K562 (cell line): ENCODE results near the gene FMN1. TPM values are rescaled to one million over a fixed set of nuclear protein-coding genes. Genes with fewer than 3 reads are reported as not detected.

ENCODE experiments used
- ATAC-seq: fragments of 200-7000 bp; cut with Tn5 transposase; 3 replicates; pipeline ENCODE4 v1.9.1; 2020; ENCODE audit warnings: moderate library complexity
- BruUV-seq: library from RNA; stranded (reverse); fragments of 400-500 nt; replicated peaks from 2 replicates; lab custom pipeline; 2021; lab: Mats Ljungman, UMichigan
- CTCF ChIA-PET: fragments of 300-600 bp; formaldehyde crosslinking; extraction: SDS; loops from one replicate; lab custom pipeline; 2021; ENCODE audit warnings: low intra/inter-chr PET ratio; lab: Yijun Ruan, JAX
- POLR2A ChIA-PET: fragments of 300-600, 350-650 bp; sonication (Branson Sonifier 250); formaldehyde crosslinking; extraction: SDS; loops from one replicate; lab custom pipeline; 2021; ENCODE audit warnings: antibody characterized with exemption, inconsistent platforms; lab: Yijun Ruan, JAX
- DNase-seq, 4 experiments: peaks; one replicate each; pipeline versions ENCODE4 v3.0.0 to v3.0.0-alpha.2; 2011 to 2018; ENCODE audit warnings: low spot score in 3 of 4, mixed read lengths in 3 of 4; ENCODE audit errors: extremely low read depth in 1 of 4
- FAIRE-seq: peaks from 2 replicates; lab custom pipeline; 2011; peaks lifted over from hg19 to GRCh38; lab: Jason Lieb, UNC
- H2AFZ ChIP-seq: 2 replicates; pipeline ENCODE4 v1.6.0; 2011; ENCODE audit warnings: low read depth, low read length, control low read depth, inconsistent platforms
- H3K27ac ChIP-seq: fragments of 200-600 bp; 3 replicates; pipeline ENCODE4 v1.8.0; 2011; ENCODE audit warnings: low read depth, mild to moderate bottlenecking, control low read depth, inconsistent platforms, low read length, moderate library complexity, mixed read lengths; ENCODE audit errors: extremely low read depth
- H3K27me3 ChIP-seq, 2 experiments: fragments of 300-600 bp in 1 of 2; 2 replicates in 1 of 2; 3 replicates in 1 of 2; pipeline versions ENCODE4 v1.6.0 to v1.8.0; 2011; ENCODE audit warnings: inconsistent platforms in 2 of 2, low read length in 2 of 2, mild to moderate bottlenecking in 1 of 2, mixed read lengths in 1 of 2, moderate library complexity in 1 of 2; ENCODE audit not compliant: control insufficient read depth in 2 of 2, insufficient read depth in 2 of 2
- H3K36me3 ChIP-seq: fragments of 300-600 bp; 3 replicates; pipeline ENCODE4 v1.8.0; 2011; ENCODE audit warnings: mild to moderate bottlenecking, low read length, inconsistent platforms; ENCODE audit not compliant: control insufficient read depth, insufficient read depth
- H3K4me1 ChIP-seq, 2 experiments: fragments of 200-600 bp in 1 of 2; replicated peaks in 1 of 2; 2 replicates in 1 of 2; 3 replicates in 1 of 2; pipeline versions ENCODE4 v1.5.1 to v1.8.0; 2011; ENCODE audit warnings: inconsistent platforms in 2 of 2, low read length in 2 of 2, mild to moderate bottlenecking in 1 of 2, mixed read lengths in 1 of 2, moderate library complexity in 1 of 2; ENCODE audit not compliant: control insufficient read depth in 2 of 2, insufficient read depth in 2 of 2
- H3K4me2 ChIP-seq: 2 replicates; pipeline ENCODE4 v1.6.1; 2011; ENCODE audit warnings: low read length, control low read depth, inconsistent platforms, mixed read lengths; ENCODE audit not compliant: insufficient read depth
- H3K4me3 ChIP-seq: fragments of 200-600 bp; sonication (generic), shearing (Covaris generic); 2 replicates; pipeline ENCODE4 v1.5.1; 2016; ENCODE audit warnings: control low read depth, inconsistent platforms
- H3K79me2 ChIP-seq: fragments of 200-600 bp; 3 replicates; pipeline ENCODE4 v1.8.0; 2011; ENCODE audit warnings: low read length, inconsistent platforms; ENCODE audit not compliant: control insufficient read depth, insufficient read depth
- H3K9ac ChIP-seq, 2 experiments: 2 replicates each; pipeline versions ENCODE4 v1.6.0 to v1.6.1; 2011; ENCODE audit warnings: low read depth in 2 of 2, low read length in 2 of 2, control low read depth in 1 of 2, inconsistent platforms in 1 of 2, mild to moderate bottlenecking in 1 of 2, mixed read lengths in 1 of 2; ENCODE audit not compliant: insufficient read depth in 1 of 2
- H3K9me1 ChIP-seq: one replicate; pipeline ENCODE4 v1.6.0; 2011; ENCODE audit warnings: inconsistent platforms, mild to moderate bottlenecking, low read length, moderate library complexity; ENCODE audit not compliant: control insufficient read depth, insufficient read depth
- H3K9me3 ChIP-seq: replicated peaks from 2 replicates; pipeline ENCODE4 v1.5.1; 2011; ENCODE audit warnings: low read depth, low read length, inconsistent platforms; ENCODE audit not compliant: control insufficient read depth, insufficient read depth
- H4K20me1 ChIP-seq: replicated peaks from 2 replicates; pipeline ENCODE4 v1.6.1; 2011; ENCODE audit warnings: low read length, inconsistent platforms, mixed read lengths; ENCODE audit not compliant: control insufficient read depth, insufficient read depth
- CBX3 ChIP-seq, 2 experiments: IDR thresholded peaks; 1 replicate in 1 of 2; 2 replicates in 1 of 2; pipeline ENCODE4 v1.6.1; 2012; ENCODE audit warnings: inconsistent platforms in 2 of 2, low read length in 2 of 2, borderline replicate concordance in 1 of 2, control low read depth in 1 of 2
- KAT7 ChIP-seq: sonication (generic); formaldehyde crosslinking; IDR thresholded peaks from 2 replicates; pipeline ENCODE4 v1.8.0; 2022; ENCODE audit warnings: missing genetic modification reagents, mild to moderate bottlenecking, borderline replicate concordance
- MTA2 ChIP-seq: fragments of 450-650 bp; IDR thresholded peaks from 2 replicates; pipeline ENCODE4 v1.6.1; 2016; ENCODE audit warnings: low read depth
- NR2C2 ChIP-seq, 2 experiments: fragments of 200-800 bp in 1 of 2; sonication (Bioruptor generic) in 1 of 2; sonication (generic) in 1 of 2; formaldehyde crosslinking in 1 of 2; IDR thresholded peaks; 2 replicates each; pipeline versions ENCODE4 v1.6.1 to v1.8.0; 2016 to 2022; ENCODE audit warnings: mild to moderate bottlenecking in 1 of 2, missing compliant biosample characterization in 1 of 2, missing genetic modification characterization in 1 of 2, missing genetic modification reagents in 1 of 2
- NRF1 ChIP-seq, 2 experiments: fragments of 450-650 bp; IDR thresholded peaks in 1 of 2; conservative IDR thresholded peaks in 1 of 2; 2 replicates each; pipeline ENCODE4 v1.6.1; 2014; ENCODE audit warnings: mild to moderate bottlenecking in 2 of 2
- SRSF3 ChIP-seq: fragments of 200-400 bp; formaldehyde crosslinking; IDR thresholded peaks from 2 replicates; pipeline ENCODE4 v1.6.1; 2016; ENCODE audit warnings: mild to moderate bottlenecking, low read length, moderate library complexity; ENCODE audit not compliant: insufficient read depth
- WGBS: fragments of 100-300 bp; shearing (Covaris generic); methylation state at CpG from one replicate; pipeline ENCODE4 v1.1.6; 2016; ENCODE audit warnings: low coverage, mixed read lengths; ENCODE audit not compliant: insufficient coverage; ENCODE audit errors: missing lambda C conversion rate; 5-methylcytosine and 5-hydroxymethylcytosine counted together
- in situ Hi-C: fragments of 300-500 bp; cut with MboI; formaldehyde crosslinking; loops from 4 replicates; pipeline ENCODE4 v1.15.0; 2018; ENCODE audit warnings: inconsistent platforms, mixed read lengths
- intact Hi-C: fragments of 100-400 bp; cut with micrococcal nuclease; formaldehyde crosslinking; loops from 2 replicates; pipeline ENCODE4 v1.14.2; 2022
- polyA plus RNA-seq, 8 experiments: library from polyadenylated mRNA; depleted of rRNA in 4 of 8; stranded (reverse) in 5 of 8; unstranded in 3 of 8; fragments of >200 nt; fragmentation: Nextera tagmentation in 2 of 8; fragmentation: Illumina TruSeq in 1 of 8; extraction: Ambion mirVana in 2 of 8; extraction: Trizol in 1 of 8; gene quantifications; 2 replicates each; pipeline versions ENCODE4 v1.2.1 to v1.2.3, GENCODE V29; 2011 to 2014; ENCODE audit warnings: inconsistent platforms in 1 of 8, missing spikeins in 1 of 8
- total RNA-seq, 7 experiments: library from RNA; depleted of rRNA in 6 of 7; stranded (reverse); fragments of >200 nt in 6 of 7; fragmentation: Illumina TruSeq in 2 of 7; extraction: Trizol in 2 of 7; gene quantifications; 2 replicates each; pipeline versions ENCODE4 v1.2.1 to v1.2.3, GENCODE V29; 2011 to 2021; ENCODE audit warnings: low replicate concordance in 1 of 7
- TF ChIP-seq, protein P1 (sequence below), 2 experiments: fragments of 450-650 bp; IDR thresholded peaks; 2 replicates each; pipeline ENCODE4 v1.6.1; 2016; ENCODE audit warnings: mild to moderate bottlenecking in 2 of 2, borderline replicate concordance in 1 of 2, low read depth in 1 of 2, moderate library complexity in 1 of 2

Gene FMN1
- total and polyA plus RNA-seq, 9 of the 15 experiments (the other 6 are each of a cell fraction or from before 2014, with no cell fraction given): 0.03 to 0.07 (median 0.04) TPM; not detected in 6

DNA sequence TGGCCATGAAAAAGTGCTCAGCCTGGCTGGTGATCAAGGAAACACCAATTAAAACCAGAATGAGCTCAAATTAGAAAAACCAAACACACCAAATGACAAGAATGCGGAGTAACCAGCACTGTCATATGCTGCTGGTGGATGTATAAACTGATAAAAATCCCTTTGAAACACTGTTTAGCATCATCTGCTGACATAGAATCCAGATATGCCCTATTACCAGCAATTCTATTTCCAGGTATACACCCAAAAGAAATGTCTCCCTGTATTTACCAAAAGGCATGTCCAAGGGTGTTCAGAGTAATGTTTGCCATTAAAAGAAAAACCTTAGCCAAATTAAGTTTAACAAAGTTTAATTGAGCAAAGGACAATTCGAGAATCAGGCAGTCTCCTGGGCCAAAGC, 138.6 kb downstream of the FMN1 start:
- H4K20me1 ChIP-seq: no peaks in the 10 kb centered on the region
- peaks cover 3 to 4% of the 10 kb centered on the region in 2 experiments; a peak in 2 of 5 replicates for H3K27me3 ChIP-seq
- no peaks in the 10 kb centered on the region for H3K4me1 ChIP-seq
- WGBS: 0% methylated on average over 2 of the region's 2 CpGs
- TF ChIP-seq CBX3 (IDR thresholded peaks at IDR 0.05; ENCODE audit: borderline replicate concordance in 1 of 2, low read length in 2 of 2): no peak
- TF ChIP-seq NR2C2 (CRISPR knock-in tag; IDR thresholded peaks at IDR 0.05): no peak
- TF ChIP-seq NR2C2 (tag; IDR thresholded peaks at IDR 0.05): no peak
- TF ChIP-seq SRSF3: no peak
- no peaks in the 10 kb centered on the region for H3K36me3 ChIP-seq
- no peak overlapping the region for H2AFZ ChIP-seq
- no peaks in the 10 kb centered on the region for H3K79me2 ChIP-seq
- POLR2A ChIA-PET: no interaction called here
- no peaks in the 10 kb centered on the region for H3K9me1 ChIP-seq
- H3K9me3 ChIP-seq: no peaks in the 10 kb centered on the region
- H3K4me2 ChIP-seq: no peak overlapping the region
- DNase-seq (no peak), FAIRE-seq (no peak), ATAC-seq (no peak)
- intact Hi-C loops: no loop called here
- no peak overlapping the region for H3K9ac ChIP-seq
- BruUV-seq: no TSS peak
- no peak overlapping the region for H3K27ac ChIP-seq
- H3K4me3 ChIP-seq: no peak overlapping the region
- in situ Hi-C loops: no loop called here
- CTCF ChIA-PET: no interaction called here

DNA sequence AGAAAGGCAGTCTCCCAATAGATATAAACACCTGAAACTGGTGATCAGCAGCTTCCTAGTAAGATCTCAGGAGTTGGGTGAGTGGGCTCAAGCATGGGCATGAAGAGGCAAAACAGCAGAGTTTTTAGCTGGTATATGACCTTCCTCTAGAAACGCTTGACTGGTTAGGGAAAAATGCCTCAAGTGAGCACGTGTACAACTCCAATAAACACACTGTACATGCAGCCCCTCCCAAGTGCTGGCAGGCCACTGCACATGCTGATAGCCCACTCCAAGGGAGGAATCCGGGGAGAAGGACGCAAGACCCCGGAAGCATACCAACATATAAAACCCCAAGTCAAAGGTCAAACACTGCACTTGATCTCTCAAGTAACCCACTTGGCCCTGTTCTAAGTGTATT, 143.0 kb downstream of the FMN1 start:
- Histone ChIP-seq H3K9ac (no peak overlapping the region), H3K4me3 (no peak overlapping the region), H3K9me3 (no peaks in the 10 kb centered on the region), H3K27me3 (no peaks in the 10 kb centered on the region), H2AFZ (no peak overlapping the region), H3K4me1 (no peaks in the 10 kb centered on the region), H4K20me1 (no peaks in the 10 kb centered on the region), H3K9me1 (no peaks in the 10 kb centered on the region), H3K4me2 (no peak overlapping the region), H3K36me3 (no peaks in the 10 kb centered on the region), H3K27ac (no peak overlapping the region), H3K79me2 (no peaks in the 10 kb centered on the region)
- DNase-seq (no peak), ATAC-seq (no peak), FAIRE-seq (no peak)
- 0% methylated on average over 4 of the region's 5 CpGs for WGBS
- CTCF ChIA-PET: no interaction called here
- POLR2A ChIA-PET: no interaction called here
- in situ Hi-C loops (no loop called here), intact Hi-C loops (no loop called here)
- BruUV-seq: no TSS peak
- TF ChIP-seq KAT7 (CRISPR knock-in tag) (no peak), NRF1 (conservative IDR thresholded peaks at IDR 0.05 in 1 of 2, IDR thresholded peaks at IDR 0.05 in 1 of 2) (no peak), MTA2 (no peak)
- TF ChIP-seq, protein P1, sequence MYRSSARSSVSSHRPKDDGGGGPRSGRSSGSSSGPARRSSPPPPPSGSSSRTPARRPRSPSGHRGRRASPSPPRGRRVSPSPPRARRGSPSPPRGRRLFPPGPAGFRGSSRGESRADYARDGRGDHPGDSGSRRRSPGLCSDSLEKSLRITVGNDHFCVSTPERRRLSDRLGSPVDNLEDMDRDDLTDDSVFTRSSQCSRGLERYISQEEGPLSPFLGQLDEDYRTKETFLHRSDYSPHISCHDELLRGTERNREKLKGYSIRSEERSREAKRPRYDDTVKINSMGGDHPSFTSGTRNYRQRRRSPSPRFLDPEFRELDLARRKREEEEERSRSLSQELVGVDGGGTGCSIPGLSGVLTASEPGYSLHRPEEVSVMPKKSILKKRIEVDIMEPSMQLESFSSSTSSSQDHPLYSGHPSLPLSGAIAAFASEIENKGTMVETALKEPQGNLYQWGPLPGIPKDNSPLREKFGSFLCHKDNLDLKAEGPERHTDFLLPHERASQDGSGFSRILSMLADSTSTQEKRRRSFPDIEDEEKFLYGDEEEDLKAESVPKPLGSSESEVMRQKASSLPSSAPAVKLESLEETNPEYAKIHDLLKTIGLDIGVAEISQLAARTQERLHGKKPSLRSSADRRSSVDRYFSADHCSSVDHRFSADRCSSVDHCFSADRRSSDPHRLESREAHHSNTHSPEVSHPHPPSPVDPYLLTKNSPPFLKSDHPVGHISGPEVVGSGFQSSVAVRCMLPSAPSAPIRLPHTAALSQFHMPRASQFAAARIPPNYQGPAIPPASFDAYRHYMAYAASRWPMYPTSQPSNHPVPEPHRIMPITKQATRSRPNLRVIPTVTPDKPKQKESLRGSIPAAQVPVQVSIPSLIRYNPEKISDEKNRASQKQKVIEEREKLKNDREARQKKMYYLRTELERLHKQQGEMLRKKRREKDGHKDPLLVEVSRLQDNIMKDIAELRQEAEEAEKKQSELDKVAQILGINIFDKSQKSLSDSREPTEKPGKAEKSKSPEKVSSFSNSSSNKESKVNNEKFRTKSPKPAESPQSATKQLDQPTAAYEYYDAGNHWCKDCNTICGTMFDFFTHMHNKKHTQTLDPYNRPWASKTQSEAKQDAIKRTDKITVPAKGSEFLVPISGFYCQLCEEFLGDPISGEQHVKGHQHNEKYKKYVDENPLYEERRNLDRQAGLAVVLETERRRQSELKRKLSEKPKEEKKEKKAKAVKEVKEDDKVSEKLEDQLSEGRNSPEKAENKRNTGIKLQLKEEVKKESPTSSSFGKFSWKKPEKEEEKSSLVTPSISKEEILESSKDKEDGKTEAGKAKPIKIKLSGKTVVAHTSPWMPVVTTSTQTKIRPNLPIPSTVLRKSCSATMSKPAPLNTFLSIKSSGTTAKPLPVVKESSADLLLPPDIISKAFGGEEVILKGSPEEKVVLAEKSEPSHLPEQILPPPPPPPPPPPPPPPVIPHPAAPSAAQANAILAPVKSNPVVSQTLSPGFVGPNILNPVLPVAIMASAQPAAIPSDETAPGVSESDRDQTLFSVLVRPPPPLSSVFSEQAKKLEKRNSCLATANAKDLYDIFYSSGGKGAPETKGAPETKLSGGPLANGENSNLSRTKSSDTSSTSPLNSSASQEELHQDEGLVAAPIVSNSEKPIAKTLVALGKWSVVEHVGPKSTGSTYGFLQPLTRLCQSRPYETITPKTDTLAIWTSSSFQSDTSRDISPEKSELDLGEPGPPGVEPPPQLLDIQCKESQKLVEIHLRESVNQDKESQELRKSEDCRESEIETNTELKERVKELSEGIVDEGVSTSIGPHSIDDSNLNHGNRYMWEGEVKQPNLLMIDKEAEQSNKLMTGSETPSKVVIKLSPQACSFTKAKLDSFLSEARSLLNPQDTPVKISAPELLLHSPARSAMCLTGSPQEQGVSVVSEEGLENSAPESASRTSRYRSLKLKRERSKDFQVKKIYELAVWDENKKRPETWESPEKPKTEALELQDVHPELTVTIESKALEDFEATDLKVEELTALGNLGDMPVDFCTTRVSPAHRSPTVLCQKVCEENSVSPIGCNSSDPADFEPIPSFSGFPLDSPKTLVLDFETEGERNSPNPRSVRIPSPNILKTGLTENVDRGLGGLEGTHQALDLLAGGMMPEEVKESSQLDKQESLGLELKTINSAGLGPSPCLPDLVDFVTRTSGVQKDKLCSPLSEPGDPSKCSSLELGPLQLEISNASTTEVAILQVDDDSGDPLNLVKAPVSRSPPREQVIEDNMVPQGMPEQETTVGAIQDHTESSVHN (IDR thresholded peaks at IDR 0.05; ENCODE audit: borderline replicate concordance in 1 of 2, low read depth in 1 of 2): no peak
